ENCODE measurements around the gene MEDAG.

DNA sequence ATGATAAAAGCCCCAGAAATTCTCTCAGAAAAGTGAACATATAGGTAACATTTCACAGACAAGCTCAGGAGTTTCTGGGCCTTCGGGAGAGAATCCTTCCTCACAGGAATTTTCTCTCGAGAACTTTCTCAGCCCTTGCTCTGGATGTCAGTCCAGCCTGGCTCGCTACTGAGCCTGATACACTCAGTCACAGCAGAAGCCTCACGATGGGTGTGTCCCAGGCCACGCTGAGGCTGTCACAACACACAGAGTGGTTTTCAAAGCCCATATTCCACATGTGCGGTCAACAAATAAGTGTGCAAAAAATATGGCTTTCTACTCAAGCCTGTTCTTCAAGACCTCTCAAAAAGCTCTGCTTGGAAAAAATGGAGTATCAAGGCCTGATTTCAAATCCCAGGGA is 31.5 kb upstream of the MEDAG start:
- TF ChIP-seq, protein P1, sequence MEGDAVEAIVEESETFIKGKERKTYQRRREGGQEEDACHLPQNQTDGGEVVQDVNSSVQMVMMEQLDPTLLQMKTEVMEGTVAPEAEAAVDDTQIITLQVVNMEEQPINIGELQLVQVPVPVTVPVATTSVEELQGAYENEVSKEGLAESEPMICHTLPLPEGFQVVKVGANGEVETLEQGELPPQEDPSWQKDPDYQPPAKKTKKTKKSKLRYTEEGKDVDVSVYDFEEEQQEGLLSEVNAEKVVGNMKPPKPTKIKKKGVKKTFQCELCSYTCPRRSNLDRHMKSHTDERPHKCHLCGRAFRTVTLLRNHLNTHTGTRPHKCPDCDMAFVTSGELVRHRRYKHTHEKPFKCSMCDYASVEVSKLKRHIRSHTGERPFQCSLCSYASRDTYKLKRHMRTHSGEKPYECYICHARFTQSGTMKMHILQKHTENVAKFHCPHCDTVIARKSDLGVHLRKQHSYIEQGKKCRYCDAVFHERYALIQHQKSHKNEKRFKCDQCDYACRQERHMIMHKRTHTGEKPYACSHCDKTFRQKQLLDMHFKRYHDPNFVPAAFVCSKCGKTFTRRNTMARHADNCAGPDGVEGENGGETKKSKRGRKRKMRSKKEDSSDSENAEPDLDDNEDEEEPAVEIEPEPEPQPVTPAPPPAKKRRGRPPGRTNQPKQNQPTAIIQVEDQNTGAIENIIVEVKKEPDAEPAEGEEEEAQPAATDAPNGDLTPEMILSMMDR (IDR thresholded peaks at IDR 0.05; ENCODE audit: insufficient read depth, low read length): no peak
- TF ChIP-seq, protein P2, sequence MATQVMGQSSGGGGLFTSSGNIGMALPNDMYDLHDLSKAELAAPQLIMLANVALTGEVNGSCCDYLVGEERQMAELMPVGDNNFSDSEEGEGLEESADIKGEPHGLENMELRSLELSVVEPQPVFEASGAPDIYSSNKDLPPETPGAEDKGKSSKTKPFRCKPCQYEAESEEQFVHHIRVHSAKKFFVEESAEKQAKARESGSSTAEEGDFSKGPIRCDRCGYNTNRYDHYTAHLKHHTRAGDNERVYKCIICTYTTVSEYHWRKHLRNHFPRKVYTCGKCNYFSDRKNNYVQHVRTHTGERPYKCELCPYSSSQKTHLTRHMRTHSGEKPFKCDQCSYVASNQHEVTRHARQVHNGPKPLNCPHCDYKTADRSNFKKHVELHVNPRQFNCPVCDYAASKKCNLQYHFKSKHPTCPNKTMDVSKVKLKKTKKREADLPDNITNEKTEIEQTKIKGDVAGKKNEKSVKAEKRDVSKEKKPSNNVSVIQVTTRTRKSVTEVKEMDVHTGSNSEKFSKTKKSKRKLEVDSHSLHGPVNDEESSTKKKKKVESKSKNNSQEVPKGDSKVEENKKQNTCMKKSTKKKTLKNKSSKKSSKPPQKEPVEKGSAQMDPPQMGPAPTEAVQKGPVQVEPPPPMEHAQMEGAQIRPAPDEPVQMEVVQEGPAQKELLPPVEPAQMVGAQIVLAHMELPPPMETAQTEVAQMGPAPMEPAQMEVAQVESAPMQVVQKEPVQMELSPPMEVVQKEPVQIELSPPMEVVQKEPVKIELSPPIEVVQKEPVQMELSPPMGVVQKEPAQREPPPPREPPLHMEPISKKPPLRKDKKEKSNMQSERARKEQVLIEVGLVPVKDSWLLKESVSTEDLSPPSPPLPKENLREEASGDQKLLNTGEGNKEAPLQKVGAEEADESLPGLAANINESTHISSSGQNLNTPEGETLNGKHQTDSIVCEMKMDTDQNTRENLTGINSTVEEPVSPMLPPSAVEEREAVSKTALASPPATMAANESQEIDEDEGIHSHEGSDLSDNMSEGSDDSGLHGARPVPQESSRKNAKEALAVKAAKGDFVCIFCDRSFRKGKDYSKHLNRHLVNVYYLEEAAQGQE (IDR thresholded peaks at IDR 0.05; ENCODE audit: insufficient replicate concordance, low read depth): no peak

All from HL-60 (cell line).